GM06990 (cell line): ENCODE measurements around the gene KCNB1.

Source experiments
- DNase-seq: peaks from one replicate; pipeline ENCODE4 v3.0.0-alpha.2; 2011; ENCODE audit not compliant: insufficient read length; ENCODE audit errors: extremely low read depth
- H3K27me3 ChIP-seq: replicated peaks from 2 replicates; pipeline ENCODE4 v1.6.0; 2011; ENCODE audit warnings: low read length; ENCODE audit not compliant: control insufficient read depth, insufficient read depth
- H3K36me3 ChIP-seq: 2 replicates; pipeline ENCODE4 v1.5.1; 2011; ENCODE audit warnings: low read length; ENCODE audit not compliant: control insufficient read depth, insufficient read depth
- H3K4me3 ChIP-seq: replicated peaks from 2 replicates; pipeline ENCODE4 v1.5.1; 2011; ENCODE audit warnings: low read depth, mild to moderate bottlenecking, control low read depth, low read length
- TF ChIP-seq, protein P1 (sequence below): IDR thresholded peaks from 2 replicates; pipeline ENCODE4 v1.5.1; 2011; ENCODE audit warnings: low read length, control low read depth, mild to moderate bottlenecking, inconsistent platforms; ENCODE audit not compliant: insufficient read depth, poor library complexity, severe bottlenecking

KCNB1 gene

DNA sequence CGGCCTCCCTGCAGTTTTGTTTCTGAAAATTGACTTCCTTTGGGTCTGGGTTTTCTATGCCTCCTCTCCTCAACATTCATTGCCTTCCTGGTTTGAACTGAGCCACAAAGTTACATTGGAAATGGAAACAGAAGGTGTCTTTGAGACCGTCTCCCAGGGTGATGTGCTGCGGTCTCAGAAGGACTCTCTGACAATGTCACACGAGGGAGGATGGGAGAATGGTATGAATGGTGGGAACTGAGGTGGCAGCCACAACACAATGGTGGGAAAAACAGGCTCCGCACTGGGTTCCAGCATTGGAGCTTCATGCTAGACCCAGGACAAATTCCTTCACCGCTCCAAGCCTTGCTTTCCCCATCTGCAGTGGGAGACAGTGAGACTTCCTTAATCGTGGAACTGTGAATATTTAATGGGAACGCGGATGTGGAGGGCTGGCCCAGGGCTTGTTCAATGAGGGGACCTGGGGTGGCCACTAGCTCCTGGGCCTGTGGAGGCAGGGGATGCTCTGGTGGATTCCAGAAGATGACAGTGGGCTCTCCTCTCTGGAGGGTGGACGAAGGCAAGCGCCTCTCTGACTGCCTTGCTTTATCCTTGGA, 73.9 kb downstream of the KCNB1 start:
- DNase-seq = no peak
- H3K4me3 ChIP-seq = no peak overlapping the region
- H3K36me3 ChIP-seq = no peaks in the 10 kb centered on the region
- TF ChIP-seq, protein P1, sequence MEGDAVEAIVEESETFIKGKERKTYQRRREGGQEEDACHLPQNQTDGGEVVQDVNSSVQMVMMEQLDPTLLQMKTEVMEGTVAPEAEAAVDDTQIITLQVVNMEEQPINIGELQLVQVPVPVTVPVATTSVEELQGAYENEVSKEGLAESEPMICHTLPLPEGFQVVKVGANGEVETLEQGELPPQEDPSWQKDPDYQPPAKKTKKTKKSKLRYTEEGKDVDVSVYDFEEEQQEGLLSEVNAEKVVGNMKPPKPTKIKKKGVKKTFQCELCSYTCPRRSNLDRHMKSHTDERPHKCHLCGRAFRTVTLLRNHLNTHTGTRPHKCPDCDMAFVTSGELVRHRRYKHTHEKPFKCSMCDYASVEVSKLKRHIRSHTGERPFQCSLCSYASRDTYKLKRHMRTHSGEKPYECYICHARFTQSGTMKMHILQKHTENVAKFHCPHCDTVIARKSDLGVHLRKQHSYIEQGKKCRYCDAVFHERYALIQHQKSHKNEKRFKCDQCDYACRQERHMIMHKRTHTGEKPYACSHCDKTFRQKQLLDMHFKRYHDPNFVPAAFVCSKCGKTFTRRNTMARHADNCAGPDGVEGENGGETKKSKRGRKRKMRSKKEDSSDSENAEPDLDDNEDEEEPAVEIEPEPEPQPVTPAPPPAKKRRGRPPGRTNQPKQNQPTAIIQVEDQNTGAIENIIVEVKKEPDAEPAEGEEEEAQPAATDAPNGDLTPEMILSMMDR = no peak
- H3K27me3 ChIP-seq = peaks cover 2% of the 10 kb centered on the region

- H3K36me3 ChIP-seq = no peaks in the 10 kb centered on the region
- H3K27me3 ChIP-seq = peaks cover 2% of the 10 kb centered on the region; the same call in 1 of the 2 replicates
- no peak overlapping the region for H3K4me3 ChIP-seq
- DNase-seq = no peak
- TF ChIP-seq, protein P1 = no peak
Measured at GRCh38 chr20:49406666-49407065, 75.8 kb downstream of the KCNB1 start.

GRCh38 chr20:49405696-49406095, 76.8 kb downstream of the KCNB1 start:
- TF ChIP-seq, protein P1 = no peak
- peaks cover 2% of the 10 kb centered on the region; the same call in 1 of the 2 replicates for H3K27me3 ChIP-seq
- no peak overlapping the region for H3K4me3 ChIP-seq
- H3K36me3 ChIP-seq = no peaks in the 10 kb centered on the region
- DNase-seq = no peak

DNA sequence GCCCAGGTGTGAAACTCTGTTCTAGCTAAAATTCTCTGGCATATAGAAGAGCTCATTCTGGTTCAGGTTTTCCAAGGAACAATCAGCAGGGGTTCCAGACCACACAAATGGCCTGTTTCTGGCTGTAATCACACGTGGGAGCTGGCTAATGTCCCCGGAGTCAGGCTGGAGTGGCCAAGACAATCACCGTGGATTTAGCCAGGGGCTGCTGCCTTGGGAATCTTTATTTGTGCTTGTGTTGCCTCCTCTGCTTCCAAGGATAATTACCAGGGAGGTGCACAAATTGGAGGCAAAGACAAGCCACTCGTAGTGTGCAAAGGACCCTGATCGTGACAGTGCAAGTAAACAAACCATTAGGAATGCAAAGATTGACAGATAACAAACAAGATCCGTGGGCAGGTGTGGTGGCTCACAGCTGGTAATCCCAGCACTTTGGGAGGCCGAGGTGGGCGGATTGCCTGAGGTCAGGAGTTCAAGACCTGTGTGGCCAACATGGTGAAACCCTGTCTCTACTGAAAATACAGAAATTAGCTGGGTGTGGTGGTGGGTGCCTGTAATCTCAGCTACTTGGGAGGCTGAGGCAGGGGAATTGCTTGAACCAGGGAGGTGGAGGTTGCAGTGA, 77.3 kb downstream of the KCNB1 start:
- no peak for DNase-seq
- Histone ChIP-seq H3K36me3 (no peaks in the 10 kb centered on the region), H3K27me3 (peaks cover 2% of the 10 kb centered on the region; the same call in 1 of the 2 replicates), H3K4me3 (no peak overlapping the region)
- TF ChIP-seq, protein P1 = no peak

- no peak for DNase-seq
- TF ChIP-seq, protein P1 = no peak
- Histone ChIP-seq H3K36me3 (no peaks in the 10 kb centered on the region), H3K27me3 (peaks cover 2% of the 10 kb centered on the region; the same call in 1 of the 2 replicates), H3K4me3 (no peak overlapping the region)
Measured at GRCh38 chr20:49404461-49404860, 78.0 kb downstream of the KCNB1 start.
